ENCODE data around the gene MC1R.
"Not testable (repeated sequence)": the region's sequence is repeated elsewhere in the genome, so short reads cannot be mapped to it uniquely, and the experiment has no call there.

Gene MC1R

GRCh38 chr16:89924925-89925307 lies 6.3 kb downstream of the MC1R start:
- peaks cover 20% of the 10 kb centered on the region; the same call in 1 of the 2 replicates for H3K36me3 ChIP-seq (ENCODE audit: insufficient read depth, low read length)
- no peak overlapping the region for H3K9ac ChIP-seq (ENCODE audit: low read depth, low read length)
- peak overlapping the region; percentile 73; the same call in 1 of the 2 replicates for H3K4me3 ChIP-seq (ENCODE audit: low read length)
- H3K27ac ChIP-seq (ENCODE audit: low read depth, low read length) = no peak overlapping the region
- H3K27me3 ChIP-seq (ENCODE audit: insufficient read depth, low read length) = no peaks in the 10 kb centered on the region; the same call in 1 of the 2 replicates
- WGBS = 16% methylated on average over 3 of the region's 4 CpGs
- peaks cover 17% of the 10 kb centered on the region; the same call in 1 of the 2 replicates for H3K4me1 ChIP-seq (ENCODE audit: insufficient read depth, low read length)
- H3K9me3 ChIP-seq (ENCODE audit: insufficient read depth, low read depth, low read length) = no peaks in the 10 kb centered on the region

GRCh38 chr16:89925596-89926079 lies 7.0 kb downstream of the MC1R start:
- peak overlapping the region; percentile 73 for H3K4me3 ChIP-seq (ENCODE audit: low read length)
- no peaks in the 10 kb centered on the region for H3K9me3 ChIP-seq (ENCODE audit: insufficient read depth, low read depth, low read length)
- no peak overlapping the region for H3K27ac ChIP-seq (ENCODE audit: low read depth, low read length)
- H3K9ac ChIP-seq (ENCODE audit: low read depth, low read length) = peak overlapping the region; percentile 38; the same call in 1 of the 2 replicates
- H3K36me3 ChIP-seq (ENCODE audit: insufficient read depth, low read length) = peaks cover 21% of the 10 kb centered on the region; the same call in 1 of the 2 replicates
- WGBS = 2% methylated on average over 42 of the region's 42 CpGs
- peaks cover 14% of the 10 kb centered on the region; the same call in 1 of the 2 replicates for H3K4me1 ChIP-seq (ENCODE audit: insufficient read depth, low read length)
- no peaks in the 10 kb centered on the region; the same call in 1 of the 2 replicates for H3K27me3 ChIP-seq (ENCODE audit: insufficient read depth, low read length)

- no peak overlapping the region for H3K27ac ChIP-seq (ENCODE audit: low read depth, low read length)
- no peaks in the 10 kb centered on the region for H3K27me3 ChIP-seq (ENCODE audit: insufficient read depth, low read length)
- H3K9ac ChIP-seq (ENCODE audit: low read depth, low read length) = no peak overlapping the region
- WGBS = 96% methylated on average over 16 of the region's 16 CpGs
- H3K4me3 ChIP-seq (ENCODE audit: low read length) = no peak overlapping the region
- H3K9me3 ChIP-seq (ENCODE audit: insufficient read depth, low read depth, low read length) = no peaks in the 10 kb centered on the region
- H3K36me3 ChIP-seq (ENCODE audit: insufficient read depth, low read length) = peaks cover 72% of the 10 kb centered on the region
- no peaks in the 10 kb centered on the region for H3K4me1 ChIP-seq (ENCODE audit: insufficient read depth, low read length)
Measured at GRCh38 chr16:89931305-89931896, 12.7 kb downstream of the MC1R start.

GRCh38 chr16:89931964-89932363 lies 13.3 kb downstream of the MC1R start:
- Histone ChIP-seq H3K9ac (ENCODE audit: low read depth, low read length) (no peak overlapping the region), H3K9me3 (ENCODE audit: insufficient read depth, low read depth, low read length) (no peaks in the 10 kb centered on the region), H3K27me3 (ENCODE audit: insufficient read depth, low read length) (no peaks in the 10 kb centered on the region), H3K4me3 (ENCODE audit: low read length) (no peak overlapping the region), H3K36me3 (ENCODE audit: insufficient read depth, low read length) (peaks cover 75% of the 10 kb centered on the region), H3K4me1 (ENCODE audit: insufficient read depth, low read length) (no peaks in the 10 kb centered on the region), H3K27ac (ENCODE audit: low read depth, low read length) (no peak overlapping the region)
- 96% methylated on average over 6 of the region's 6 CpGs for WGBS

- H3K27me3 ChIP-seq (ENCODE audit: insufficient read depth, low read length); H3K9me3 ChIP-seq (ENCODE audit: insufficient read depth, low read depth, low read length); H3K4me3 ChIP-seq (ENCODE audit: low read length); H3K9ac ChIP-seq (ENCODE audit: low read depth, low read length); H3K27ac ChIP-seq (ENCODE audit: low read depth, low read length); H3K4me1 ChIP-seq (ENCODE audit: insufficient read depth, low read length): not testable (repeated sequence)
- 96% methylated on average over 29 of the region's 29 CpGs for WGBS
- peaks cover 64% of the 10 kb centered on the region for H3K36me3 ChIP-seq (ENCODE audit: insufficient read depth, low read length)
Measured at GRCh38 chr16:89934019-89934418, 15.4 kb downstream of the MC1R start.

GRCh38 chr16:89934611-89935553 lies 16.2 kb downstream of the MC1R start:
- WGBS = 96% methylated on average over 61 of the region's 61 CpGs
- Histone ChIP-seq H3K4me1 (ENCODE audit: insufficient read depth, low read length) (no peaks in the 10 kb centered on the region), H3K4me3 (ENCODE audit: low read length) (no peak overlapping the region), H3K9me3 (ENCODE audit: insufficient read depth, low read depth, low read length) (no peaks in the 10 kb centered on the region), H3K36me3 (ENCODE audit: insufficient read depth, low read length) (peaks cover 55% of the 10 kb centered on the region), H3K27ac (ENCODE audit: low read depth, low read length) (no peak overlapping the region), H3K9ac (ENCODE audit: low read depth, low read length) (no peak overlapping the region), H3K27me3 (ENCODE audit: insufficient read depth, low read length) (no peaks in the 10 kb centered on the region)

GRCh38 chr16:89935620-89936019 lies 17.0 kb downstream of the MC1R start:
- H3K4me3 ChIP-seq (ENCODE audit: low read length); H3K9ac ChIP-seq (ENCODE audit: low read depth, low read length); H3K4me1 ChIP-seq (ENCODE audit: insufficient read depth, low read length); H3K9me3 ChIP-seq (ENCODE audit: insufficient read depth, low read depth, low read length); H3K27me3 ChIP-seq (ENCODE audit: insufficient read depth, low read length); H3K27ac ChIP-seq (ENCODE audit: low read depth, low read length): not testable (repeated sequence)
- peaks cover 54% of the 10 kb centered on the region for H3K36me3 ChIP-seq (ENCODE audit: insufficient read depth, low read length)
- 93% methylated on average over 25 of the region's 27 CpGs for WGBS

- no peak overlapping the region for H3K9ac ChIP-seq (ENCODE audit: low read depth, low read length)
- H3K9me3 ChIP-seq (ENCODE audit: insufficient read depth, low read depth, low read length) = no peaks in the 10 kb centered on the region
- 90% methylated on average over 13 of the region's 13 CpGs for WGBS
- H3K36me3 ChIP-seq (ENCODE audit: insufficient read depth, low read length) = peaks cover 53% of the 10 kb centered on the region
- no peaks in the 10 kb centered on the region for H3K27me3 ChIP-seq (ENCODE audit: insufficient read depth, low read length)
- no peaks in the 10 kb centered on the region for H3K4me1 ChIP-seq (ENCODE audit: insufficient read depth, low read length)
- no peak overlapping the region for H3K4me3 ChIP-seq (ENCODE audit: low read length)
- no peak overlapping the region for H3K27ac ChIP-seq (ENCODE audit: low read depth, low read length)
Measured at GRCh38 chr16:89936034-89936433, 17.4 kb downstream of the MC1R start.

- WGBS = 96% methylated on average over 14 of the region's 14 CpGs
- no peaks in the 10 kb centered on the region for H3K27me3 ChIP-seq (ENCODE audit: insufficient read depth, low read length)
Measured at GRCh38 chr16:89936508-89936907, 17.8 kb downstream of the MC1R start.

GRCh38 chr16:89936981-89937380 lies 18.3 kb downstream of the MC1R start:
- no peaks in the 10 kb centered on the region for H3K9me3 ChIP-seq (ENCODE audit: insufficient read depth, low read depth, low read length)
- H3K27me3 ChIP-seq (ENCODE audit: insufficient read depth, low read length) = no peaks in the 10 kb centered on the region
- no peak overlapping the region for H3K4me3 ChIP-seq (ENCODE audit: low read length)
- peaks cover 43% of the 10 kb centered on the region for H3K36me3 ChIP-seq (ENCODE audit: insufficient read depth, low read length)
- no peak overlapping the region for H3K27ac ChIP-seq (ENCODE audit: low read depth, low read length)
- WGBS = 95% methylated on average over 20 of the region's 20 CpGs
- H3K4me1 ChIP-seq (ENCODE audit: insufficient read depth, low read length) = no peaks in the 10 kb centered on the region
- no peak overlapping the region for H3K9ac ChIP-seq (ENCODE audit: low read depth, low read length)

More at GRCh38 chr16:89936508-89936907, 17.8 kb downstream of the MC1R start:
- no peak overlapping the region for H3K4me3 ChIP-seq (ENCODE audit: low read length)
- H3K9me3 ChIP-seq (ENCODE audit: insufficient read depth, low read depth, low read length) = no peaks in the 10 kb centered on the region
- no peak overlapping the region for H3K27ac ChIP-seq (ENCODE audit: low read depth, low read length)
- H3K4me1 ChIP-seq (ENCODE audit: insufficient read depth, low read length) = no peaks in the 10 kb centered on the region
- no peak overlapping the region for H3K9ac ChIP-seq (ENCODE audit: low read depth, low read length)
- H3K36me3 ChIP-seq (ENCODE audit: insufficient read depth, low read length) = peaks cover 48% of the 10 kb centered on the region

- Histone ChIP-seq H3K4me3 (ENCODE audit: low read length) (no peak overlapping the region), H3K36me3 (ENCODE audit: insufficient read depth, low read length) (peaks cover 30% of the 10 kb centered on the region), H3K9me3 (ENCODE audit: insufficient read depth, low read depth, low read length) (no peaks in the 10 kb centered on the region), H3K9ac (ENCODE audit: low read depth, low read length) (no peak overlapping the region), H3K4me1 (ENCODE audit: insufficient read depth, low read length) (no peaks in the 10 kb centered on the region), H3K27me3 (ENCODE audit: insufficient read depth, low read length) (no peaks in the 10 kb centered on the region), H3K27ac (ENCODE audit: low read depth, low read length) (no peak overlapping the region)
- WGBS = 90% methylated on average over 20 of the region's 21 CpGs
Measured at GRCh38 chr16:89938175-89938885, 19.7 kb downstream of the MC1R start.

Measured in HUES64 (cell line).